COR-L47 (cell line): ENCODE results near the gene CFAP119.
A peak's percentile ranks its signal among the peaks of the same experiment; 100 is the strongest.
"Not testable (repeated sequence)": the region's sequence is repeated elsewhere in the genome, so short reads cannot be mapped to it uniquely, and the experiment has no call there.

Experiments used
- DNase-seq: peaks from one replicate; lab custom pipeline; 2025; lab: John Stamatoyannopoulos, UW

Gene CFAP119

DNA sequence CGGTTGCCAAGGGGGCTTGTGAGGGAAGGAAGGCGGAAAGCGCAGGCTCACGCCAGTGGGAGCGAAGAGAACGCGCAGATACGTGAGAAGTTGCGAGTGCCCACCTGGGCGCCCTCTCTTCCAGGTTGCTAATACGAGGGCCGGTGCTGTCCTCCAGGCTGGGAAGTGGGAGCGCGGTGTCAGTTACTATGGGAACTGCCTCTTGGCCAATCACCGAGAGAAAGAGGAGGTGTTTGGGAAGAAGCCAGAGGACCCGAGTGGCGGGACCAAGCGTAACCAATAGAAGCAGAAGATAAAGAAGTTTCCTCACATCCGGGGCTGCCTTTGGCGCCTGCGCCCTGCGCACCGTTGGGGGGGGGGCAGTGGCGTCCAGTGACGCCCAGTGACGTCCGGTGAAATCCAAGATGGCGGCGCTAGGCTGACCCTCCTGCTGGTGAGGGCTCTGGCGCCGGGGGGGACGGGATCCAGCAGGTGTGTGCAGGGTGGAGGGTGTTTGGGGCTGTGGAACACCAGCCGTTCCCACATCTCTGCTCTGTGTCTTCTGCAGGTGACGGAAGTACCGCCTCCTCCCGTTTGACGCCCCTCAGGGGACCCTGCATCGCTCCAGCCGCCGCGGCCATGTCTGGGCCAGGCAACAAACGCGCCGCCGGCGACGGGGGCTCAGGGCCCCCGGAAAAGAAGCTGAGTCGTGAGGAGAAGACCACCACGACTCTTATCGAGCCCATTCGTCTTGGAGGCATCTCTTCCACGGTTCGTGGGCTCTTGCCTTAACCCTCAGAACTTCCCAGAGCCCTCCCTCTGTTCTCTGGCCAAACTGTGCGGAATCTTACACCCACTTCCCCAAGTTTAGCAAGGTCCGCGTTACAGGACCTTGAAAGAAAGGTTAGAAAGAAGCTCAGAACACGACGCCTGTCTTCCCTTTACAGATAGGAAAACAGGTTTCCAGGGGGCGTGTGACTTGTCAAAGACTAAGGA is at the start of gene CFAP119, which contains the start of gene RNF40:
Gene CFAP119, minus strand, starts transcription at position 135 of the 975 bp plus-strand sequence. CDS start 314 bp downstream, outside the sequence.
Gene RNF40, plus strand, starts transcription at position 395 of the 975 bp plus-strand sequence. Its CDS starts 224 bp downstream, at position 619.
- DNase-seq = peak; percentile 97

DNA sequence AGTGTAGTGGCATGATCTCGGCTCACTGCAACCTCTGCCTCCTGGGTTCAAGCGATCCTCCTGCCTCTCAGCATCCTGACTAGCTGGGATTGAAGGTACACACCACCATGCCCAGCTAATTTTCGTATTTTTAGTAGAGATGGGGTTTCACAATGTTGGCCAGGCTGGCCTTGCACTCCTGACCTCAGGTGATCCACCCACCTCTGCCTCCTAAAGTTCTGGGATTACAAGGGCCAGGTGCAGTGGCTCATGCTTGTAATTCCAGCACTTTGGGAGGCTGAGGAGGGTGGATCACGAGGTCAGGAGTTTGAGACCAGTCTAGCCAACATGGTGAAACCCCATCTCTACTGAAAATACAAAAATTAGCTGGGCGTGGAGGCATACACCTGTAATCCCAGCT is 47.8 kb upstream of the CFAP119 start:
- not testable (repeated sequence) for DNase-seq

DNA sequence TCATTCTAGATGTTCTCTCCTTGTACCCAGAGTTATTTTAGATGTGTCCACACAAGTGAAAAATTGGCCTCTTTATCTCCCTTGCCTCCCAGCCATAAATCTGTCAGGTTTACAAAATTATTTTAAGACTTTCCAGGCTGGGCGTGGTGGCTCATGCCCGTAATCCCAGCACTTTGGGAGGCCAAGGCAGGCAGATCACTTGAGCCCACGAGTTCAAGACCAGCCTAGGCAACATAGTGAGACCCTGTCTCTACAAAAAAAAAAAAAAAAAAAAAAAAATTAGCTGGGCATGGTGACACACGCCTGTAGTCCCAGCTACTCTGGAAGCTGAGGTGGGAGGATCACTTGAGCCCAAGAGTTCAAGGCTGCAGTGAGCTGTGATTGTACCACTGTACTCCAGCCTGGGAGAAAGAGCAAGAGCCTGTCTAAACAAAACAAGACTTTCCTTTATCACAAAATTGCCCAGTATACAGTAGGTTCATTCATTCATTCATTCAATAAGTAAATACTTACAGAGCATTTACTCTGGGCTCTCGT is 47.1 kb upstream of the CFAP119 start:
- not testable (repeated sequence) for DNase-seq

DNA sequence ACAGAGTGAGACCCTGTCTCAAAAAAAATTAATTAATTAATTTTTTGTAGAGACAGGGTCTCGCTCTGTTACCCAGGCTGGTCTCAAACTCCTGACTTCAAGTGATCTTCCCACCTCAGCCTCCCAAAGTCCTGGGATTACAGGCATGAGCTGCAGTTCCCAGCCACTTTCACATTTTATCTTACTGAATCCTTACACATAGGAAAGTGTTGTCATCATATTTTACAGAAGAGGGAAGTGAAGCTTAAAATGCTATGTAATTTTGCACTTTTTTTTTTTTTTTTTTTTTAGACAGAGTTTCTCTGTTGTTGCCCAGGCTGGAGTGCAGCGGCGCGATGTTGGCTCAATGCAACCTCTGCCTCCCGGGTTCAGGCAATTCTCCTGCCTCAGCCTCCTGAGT is 46.3 kb upstream of the CFAP119 start:
- DNase-seq = no peak

DNA sequence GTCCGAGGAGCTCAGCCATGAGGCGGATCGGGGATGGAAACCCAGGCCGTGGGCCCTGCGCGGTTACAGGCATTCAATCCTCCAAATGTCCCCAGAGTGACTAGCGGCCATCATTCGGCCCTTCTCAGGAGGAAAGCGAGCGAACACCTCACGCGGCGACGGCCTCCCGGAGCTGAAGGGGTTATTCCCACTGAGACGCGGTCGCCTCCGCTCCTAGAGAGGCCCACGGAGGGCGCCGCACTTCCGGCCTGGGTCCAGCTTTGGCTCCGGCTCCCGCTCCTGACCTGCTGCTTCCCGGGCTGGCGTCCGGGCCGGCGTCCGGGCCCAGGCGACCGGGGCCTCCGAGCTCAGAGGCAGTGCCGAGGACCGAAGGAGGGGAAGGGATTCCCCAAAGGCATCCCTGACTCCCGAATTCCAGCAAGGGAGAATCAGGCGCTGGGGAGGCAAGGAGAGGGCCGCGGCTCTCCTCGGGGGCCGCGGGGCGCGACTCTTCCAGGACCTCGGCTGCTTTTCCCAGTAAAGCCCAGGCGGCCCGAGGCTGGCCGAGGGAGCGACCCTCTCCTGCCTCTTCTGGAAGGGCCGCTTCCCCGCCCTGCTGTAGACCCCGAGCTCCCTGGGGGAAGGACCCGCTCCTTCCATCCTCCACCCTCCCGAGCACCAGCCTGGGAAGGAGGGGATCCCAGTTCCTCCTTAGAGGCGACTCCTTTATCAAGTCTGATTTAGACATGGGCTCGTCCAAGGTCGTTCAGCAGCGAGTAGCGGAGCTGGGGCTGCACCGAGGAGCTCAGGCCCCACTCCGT is 43.7 kb upstream of the CFAP119 start:
- DNase-seq = peak; percentile 76

DNA sequence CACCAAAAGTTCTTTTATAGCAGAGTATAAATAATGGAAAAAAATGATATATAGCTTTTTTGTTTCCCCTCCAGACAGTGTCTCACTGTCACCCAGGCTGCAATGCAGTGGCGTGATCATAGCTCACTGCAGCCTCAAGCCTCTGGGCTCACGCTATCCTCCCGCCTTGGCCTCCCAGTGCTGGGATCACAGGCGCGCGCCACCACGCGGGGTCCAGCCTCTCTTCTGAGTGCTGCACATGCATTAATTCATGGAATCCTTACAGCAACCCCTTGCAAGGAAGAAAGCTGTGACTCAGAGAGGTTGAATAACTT is 43.2 kb upstream of the CFAP119 start:
- no peak for DNase-seq

DNA sequence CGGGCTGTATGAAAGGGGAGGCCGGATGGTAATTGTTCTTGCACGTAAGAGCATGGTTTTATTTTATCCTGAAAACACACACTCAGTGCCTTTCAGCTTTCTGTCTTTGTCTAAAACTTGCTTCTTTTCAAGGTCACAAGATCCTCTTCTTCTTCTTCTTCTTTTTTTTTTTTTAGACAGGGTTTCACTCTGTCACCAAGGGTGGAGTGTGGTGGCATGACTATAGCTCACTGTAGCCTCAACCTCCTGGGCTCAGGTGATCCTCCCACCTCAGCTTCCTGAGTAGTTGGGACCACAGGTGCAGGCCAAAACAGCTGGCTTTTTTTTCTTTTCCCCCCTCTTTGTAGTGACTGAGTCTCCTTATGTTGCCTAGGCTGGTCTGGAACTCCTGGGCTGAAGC is 41.1 kb upstream of the CFAP119 start:
- DNase-seq = no peak

DNA sequence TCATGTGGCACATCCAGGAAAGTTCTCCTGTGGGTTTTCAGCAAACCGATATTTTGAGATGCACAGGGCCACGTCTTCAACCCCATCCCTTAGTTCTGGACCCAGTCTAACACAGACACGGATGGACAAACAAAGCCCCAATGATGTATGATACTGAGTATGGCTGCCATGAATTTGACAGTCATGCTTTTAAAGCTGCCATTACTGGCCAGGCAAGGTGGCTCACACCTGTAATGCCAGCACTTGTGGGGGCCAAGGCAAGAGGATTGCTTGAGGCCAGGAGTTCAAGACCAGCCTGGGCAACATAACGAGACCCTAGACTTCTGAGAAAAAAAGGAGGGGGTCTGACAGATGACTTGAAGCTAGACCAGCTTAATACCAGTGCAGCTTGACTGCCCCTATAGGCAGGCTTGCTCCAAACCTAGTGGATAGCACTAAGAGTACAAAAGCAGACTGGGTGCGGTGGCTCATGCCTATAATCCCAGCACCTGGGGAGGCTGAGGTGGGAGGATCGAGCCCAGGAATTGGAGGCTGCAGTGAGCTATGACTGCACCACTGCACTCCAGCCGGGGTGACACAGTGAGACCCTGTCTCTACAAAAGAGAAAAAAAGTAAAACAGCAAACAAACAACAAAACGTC is 35.9 kb upstream of the CFAP119 start:
- DNase-seq = no peak

DNA sequence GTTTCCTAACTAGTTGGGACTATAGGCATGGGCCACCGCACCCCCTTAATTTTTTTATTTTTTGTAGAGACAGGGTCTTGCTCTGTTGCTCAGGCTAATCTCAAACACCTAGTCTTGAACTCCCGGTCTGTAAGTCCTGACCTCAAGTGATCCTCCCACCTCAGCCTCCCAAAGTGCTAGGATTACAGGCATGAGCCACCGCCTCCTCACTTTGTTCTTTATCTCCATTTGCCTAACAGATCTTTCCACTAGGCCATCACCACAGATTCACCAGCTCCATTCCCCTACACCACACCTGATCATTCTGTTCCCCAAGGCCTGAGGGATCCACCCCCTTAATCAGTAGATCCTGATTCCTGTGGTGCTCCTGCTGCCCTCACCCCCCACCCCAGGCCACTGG is 32.8 kb upstream of the CFAP119 start:
- no peak for DNase-seq

DNA sequence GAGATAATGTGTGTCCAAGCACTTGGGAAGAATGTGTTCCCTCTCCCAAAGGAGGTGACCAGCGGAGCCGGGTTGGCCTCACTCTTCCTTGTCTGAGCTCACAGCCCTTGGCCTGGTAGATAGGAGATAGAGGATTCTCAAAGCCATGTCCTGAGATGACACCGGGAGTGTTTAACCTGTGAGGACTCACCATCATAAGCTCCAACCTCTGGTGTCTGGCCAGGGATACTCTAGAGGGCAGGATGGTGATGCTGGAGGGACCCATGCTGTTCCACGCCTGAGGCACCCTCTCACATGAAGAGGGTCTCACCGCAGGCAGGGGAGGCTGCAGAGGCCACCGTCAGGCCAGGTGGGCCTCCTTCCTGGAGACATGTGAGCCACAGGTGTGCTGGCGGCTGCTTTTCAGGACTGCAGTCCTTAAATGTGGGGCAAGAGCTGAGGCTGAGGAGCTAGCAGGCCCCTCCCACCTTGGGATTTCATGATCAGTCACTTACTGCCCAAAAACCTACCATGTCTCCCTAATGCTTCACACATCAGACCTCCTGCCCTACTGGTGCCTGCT is 31.7 kb upstream of the CFAP119 start:
- no peak for DNase-seq

DNA sequence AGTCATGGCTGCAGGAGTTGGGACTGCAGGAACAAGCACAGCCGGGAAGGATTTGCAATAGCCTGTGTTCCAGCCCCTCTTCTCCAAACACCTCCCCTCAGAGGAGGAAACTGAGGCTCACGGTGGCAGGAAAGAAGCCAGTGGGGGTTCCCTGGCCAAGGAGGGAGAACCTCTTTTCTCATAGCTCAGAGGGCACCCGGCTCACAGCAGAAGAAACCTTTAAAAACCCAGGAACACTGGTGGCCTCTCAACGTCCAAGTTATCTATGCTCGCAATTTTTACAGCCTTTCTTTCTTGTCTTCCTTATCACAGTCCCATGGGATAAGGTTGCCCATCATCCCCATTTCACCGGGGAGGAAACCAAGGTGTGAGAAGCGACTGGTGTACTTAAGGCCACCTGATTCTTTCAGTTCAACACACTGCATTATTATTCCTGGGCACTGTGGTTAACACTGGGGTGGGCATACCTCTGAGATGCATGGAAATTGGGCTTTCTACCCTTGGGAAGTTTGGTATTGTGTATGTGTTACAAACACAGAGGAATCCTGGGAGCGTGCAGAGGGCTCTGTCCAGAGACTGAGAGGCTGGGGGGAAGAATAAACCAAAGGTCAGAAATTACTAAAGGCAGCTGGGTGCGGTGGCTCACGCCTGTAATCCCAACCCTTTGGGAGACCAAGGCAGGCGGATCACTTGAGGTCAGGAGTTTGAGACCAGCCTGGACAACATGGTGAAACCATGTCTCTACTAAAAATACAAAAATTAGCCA is 25.9 kb upstream of the CFAP119 start:
- no peak for DNase-seq

DNA sequence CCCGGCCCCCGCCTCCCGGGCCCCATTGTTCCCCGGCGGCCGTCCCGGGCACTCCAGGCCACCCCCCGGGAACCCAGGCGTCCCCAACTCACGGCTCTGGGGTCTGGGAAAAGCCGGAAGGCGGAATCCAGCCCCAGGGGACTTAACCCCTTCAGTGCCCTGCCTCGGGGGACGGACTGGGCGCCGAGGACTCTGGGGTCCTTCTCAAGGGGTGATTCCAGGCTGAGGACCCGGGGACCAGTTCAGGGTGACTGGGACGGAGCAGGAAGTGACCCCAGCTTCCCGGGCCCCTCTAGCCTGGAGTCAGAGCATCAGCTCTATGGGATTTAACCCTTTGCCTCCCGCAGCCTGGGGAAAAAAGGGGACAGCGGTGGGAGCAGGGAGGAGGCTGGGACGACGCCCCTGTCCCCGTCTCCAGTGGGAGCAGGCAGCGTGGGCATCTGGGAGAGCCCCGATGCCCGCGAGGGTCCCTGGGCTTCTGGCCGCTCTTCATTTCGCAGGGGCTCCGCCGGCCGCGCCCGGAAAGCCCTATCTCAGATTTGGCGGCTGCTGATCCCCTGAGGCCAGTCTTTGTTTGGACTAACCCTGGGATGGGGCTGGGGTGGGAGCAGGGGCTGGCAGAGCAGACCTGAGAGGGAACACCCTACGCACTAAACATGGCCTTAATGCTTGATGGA is 25.2 kb upstream of the CFAP119 start, which contains the start of gene ZNF629:
Gene ZNF629, minus strand, starts transcription at position 270 of the 677 bp plus-strand sequence. CDS start 2,723 bp downstream, outside the sequence.
- DNase-seq = peak; percentile 63

DNA sequence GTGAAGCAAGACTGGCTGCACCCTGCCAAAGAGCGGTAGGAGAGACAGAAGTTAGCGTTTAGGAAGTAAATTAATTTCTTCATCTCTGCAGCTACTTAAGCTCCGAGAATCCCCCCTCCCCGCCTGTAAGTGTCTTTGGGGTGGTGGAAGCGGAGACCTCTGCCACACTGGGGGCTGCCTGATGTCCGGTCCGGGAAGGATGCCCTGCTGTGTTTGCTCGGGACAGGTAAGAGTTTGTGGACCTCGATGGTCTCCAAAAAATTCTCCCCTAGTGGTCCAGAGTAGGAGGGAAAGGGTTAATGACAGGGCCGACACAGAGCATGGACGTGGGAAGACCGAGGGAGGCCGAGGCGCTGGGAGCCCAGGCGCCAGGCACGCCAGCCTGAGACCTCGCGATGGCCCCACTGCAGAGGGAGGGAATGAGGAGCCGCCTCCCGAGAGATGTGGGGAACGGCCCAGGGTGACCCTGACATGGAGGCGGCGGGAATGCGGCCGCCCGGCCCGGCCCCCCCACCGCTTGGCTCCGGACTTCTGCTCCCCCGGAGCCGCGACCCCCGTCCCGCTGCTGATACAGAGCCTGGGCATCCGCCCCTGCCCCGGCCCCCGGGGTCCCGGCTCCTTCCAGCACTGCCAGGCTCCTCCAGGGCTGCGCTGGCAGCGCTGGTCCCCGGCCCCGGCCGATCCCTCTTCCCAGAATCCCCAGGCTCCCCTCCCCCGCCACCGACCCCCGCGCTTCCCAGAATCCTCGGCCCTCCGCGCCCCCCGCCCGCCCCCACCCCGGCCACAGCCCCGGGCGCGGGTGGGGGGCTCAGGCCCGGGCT is 24.5 kb upstream of the CFAP119 start:
- DNase-seq = no peak

DNA sequence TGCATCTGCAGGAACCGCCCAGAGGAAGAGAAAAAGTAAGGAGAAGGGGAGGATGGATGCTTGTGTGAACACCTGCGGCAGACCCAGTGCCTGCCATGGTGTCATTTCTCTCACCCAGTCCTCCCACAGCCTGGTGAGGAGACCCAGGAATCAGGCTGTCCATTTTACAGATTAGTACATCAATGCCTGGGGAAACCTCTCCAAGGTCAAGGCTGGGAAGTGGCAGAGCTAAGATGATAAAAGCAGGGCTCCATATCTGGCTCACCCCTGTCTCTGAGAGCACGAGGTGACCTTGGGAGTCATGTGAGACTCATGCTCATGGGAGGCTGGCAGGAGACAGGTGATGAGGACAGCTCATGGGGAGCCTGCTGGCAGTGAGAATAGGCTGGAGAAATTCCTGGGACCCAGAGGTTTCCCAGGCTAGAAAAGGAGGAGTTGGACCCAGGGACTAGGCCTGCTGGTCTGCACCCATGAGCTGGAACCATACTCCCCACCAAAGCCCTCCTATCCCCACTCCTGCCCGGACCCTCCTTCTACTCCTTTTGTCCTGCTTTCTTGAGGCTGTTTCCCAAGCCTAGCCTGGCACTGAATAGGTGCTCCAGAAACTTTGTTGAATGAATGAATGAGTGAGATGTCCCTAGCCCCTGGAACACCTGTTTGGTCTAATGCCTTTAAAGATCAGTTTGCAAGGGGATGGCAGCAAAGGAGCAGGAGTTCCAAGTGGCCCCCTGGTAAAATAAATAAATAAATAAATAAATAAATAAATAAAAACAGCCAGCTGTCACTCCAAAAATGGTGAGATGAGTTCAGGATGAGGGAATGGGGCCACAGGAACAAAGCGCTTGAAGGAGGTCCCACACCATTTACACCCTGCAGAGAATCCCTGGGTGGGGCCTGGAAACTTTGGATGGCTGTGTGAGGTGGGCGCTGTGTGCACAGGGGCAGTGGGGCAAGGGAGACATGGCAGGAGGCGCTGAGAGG is 23.6 kb upstream of the CFAP119 start:
- DNase-seq = no peak

DNA sequence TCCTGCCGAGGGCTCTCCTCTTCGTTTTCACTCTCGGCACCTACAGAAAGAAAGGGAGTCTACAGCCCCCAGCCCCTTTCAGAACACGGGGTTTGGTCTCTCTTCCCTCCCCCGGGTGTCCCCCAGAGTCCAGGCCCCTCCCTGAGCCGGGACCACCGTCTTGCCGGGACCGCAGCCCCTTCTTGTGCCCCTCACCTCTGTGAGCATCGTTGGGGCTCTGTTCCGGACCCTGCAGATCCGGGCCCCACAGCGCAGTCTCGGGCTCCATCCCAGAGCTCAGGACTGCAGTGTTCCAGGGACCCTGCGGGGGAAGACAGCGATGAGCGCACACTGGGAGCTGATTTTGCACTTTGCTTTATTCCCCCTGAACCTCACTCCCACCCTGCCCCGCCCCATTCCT is 22.4 kb upstream of the CFAP119 start:
- no peak for DNase-seq

DNA sequence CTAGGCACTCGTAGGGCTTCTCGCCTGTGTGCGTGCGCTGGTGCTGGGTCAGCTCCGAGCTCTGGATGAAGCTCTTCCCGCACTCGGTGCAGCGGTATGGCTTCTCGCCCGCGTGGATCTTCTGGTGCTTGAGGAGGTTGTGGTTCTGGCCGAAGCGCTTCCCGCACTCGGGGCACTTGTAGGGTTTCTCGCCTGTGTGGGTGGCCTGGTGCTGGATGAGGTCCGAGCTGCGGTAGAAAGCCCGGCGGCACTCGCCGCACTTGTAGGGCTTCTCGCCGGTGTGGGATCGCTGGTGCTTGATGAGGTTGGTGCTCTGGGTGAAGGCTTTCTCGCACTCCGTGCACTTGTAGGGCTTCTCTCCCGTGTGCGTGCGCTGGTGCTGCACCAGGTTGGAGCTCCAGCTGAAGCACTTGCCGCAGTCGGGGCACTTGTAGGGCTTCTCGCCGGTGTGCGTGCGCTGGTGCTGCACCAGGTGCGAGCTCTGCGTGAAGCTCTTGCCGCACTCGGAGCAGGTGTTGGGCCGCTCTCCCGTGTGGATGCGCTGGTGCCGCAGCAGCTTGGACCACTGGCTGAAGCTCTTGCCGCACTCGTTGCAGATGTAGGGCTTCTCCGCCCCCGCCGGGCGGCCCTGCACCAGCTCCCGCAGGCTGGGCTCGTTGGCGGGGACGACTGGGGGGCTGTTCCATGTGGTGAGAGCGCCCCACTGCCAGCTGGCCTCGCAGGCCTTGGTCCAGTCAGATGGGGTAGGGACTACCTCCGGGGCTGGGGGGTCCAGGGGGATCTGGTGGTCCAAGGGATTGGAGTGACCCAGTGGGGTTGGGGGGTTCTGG is 21.6 kb upstream of the CFAP119 start:
- no peak for DNase-seq
